ENCODE results near the gene ZNF18.

- TF ChIP-seq POLR2A (IDR thresholded peaks at IDR 0.05) (no peak), CTCF (IDR thresholded peaks at IDR 0.05) (no peak)
Measured at GRCh38 chr17:11979795-11980194, 17.5 kb downstream of the ZNF18 start.

Data from esophagus squamous epithelium (tissue), 4 donors.